RWPE1 (cell line): Measurements from ENCODE around the gene RETREG2.

Source experiments
- CTCF ChIA-PET: fragments of 350-600 bp; sonication (Branson Sonifier 250); formaldehyde crosslinking; extraction: SDS; loops from one replicate; lab custom pipeline; 2021; lab: Yijun Ruan, JAX
- POLR2A ChIA-PET: fragments of 400-600 bp; formaldehyde crosslinking; extraction: SDS; loops from one replicate; lab custom pipeline; 2020; ENCODE audit warnings: antibody characterized with exemption; ENCODE audit not compliant: low non-redundant PET; lab: Yijun Ruan, JAX
- DNase-seq: peaks from one replicate; pipeline ENCODE4 v3.0.0; 2012; ENCODE audit warnings: low spot score
- H3K27ac ChIP-seq: fragments of 450-650 bp; 2 replicates; pipeline ENCODE4 v1.5.1; 2017
- CTCF ChIP-seq: fragments of 450-650 bp; conservative IDR thresholded peaks from 2 replicates; pipeline ENCODE4 v1.5.1; 2017; ENCODE audit warnings: low read depth, mild to moderate bottlenecking

RETREG2 gene

GRCh38 chr2:219221957-219222518, 44.0 kb downstream of the RETREG2 start:
- ChIA-PET CTCF (no interaction called here), POLR2A (no interaction called here)
- peak overlapping the region; percentile 57 for H3K27ac ChIP-seq
- TF ChIP-seq CTCF: no peak
- no peak for DNase-seq

GRCh38 chr2:219223831-219224610, 45.9 kb downstream of the RETREG2 start:
- DNase-seq: no peak
- POLR2A ChIA-PET: interaction anchor here (0.8 kb wide), 1 partner anchor 48 kb away, joined by 4 read pairs; no protein-coding TSS in a partner anchor
- CTCF ChIA-PET: interaction anchor here (0.7 kb wide), 1 partner anchor 73 kb away, joined by 4 read pairs; no protein-coding TSS in a partner anchor
- no peak for TF ChIP-seq CTCF
- H3K27ac ChIP-seq: peak overlapping the region; percentile 57; the same call in 1 of the 2 replicates

GRCh38 chr2:219225350-219225749, 47.3 kb downstream of the RETREG2 start:
- POLR2A ChIA-PET: interaction anchor here (0.6 kb wide), 1 partner anchor 28 kb away, joined by 5 read pairs; no protein-coding TSS in a partner anchor
- CTCF ChIA-PET: no interaction called here
- DNase-seq: no peak
- TF ChIP-seq CTCF: no peak
- peak overlapping the region; percentile 5 for H3K27ac ChIP-seq

- H3K27ac ChIP-seq: peak overlapping the region; percentile 95
- CTCF ChIA-PET: interaction anchor here (0.7 to 1.2 kb wide), 4 partner anchors 22 to 154 kb away, joined by 3 to 7 read pairs (median 5); partner anchors contain the start of gene ZFAND2B
These were observed 50.2 kb downstream of the RETREG2 start for GRCh38 chr2:219228041-219228910.

GRCh38 chr2:219228911-219229304, 50.8 kb downstream of the RETREG2 start:
- peak overlapping the region; percentile 95 for H3K27ac ChIP-seq
- DNase-seq: no peak
- no peak for TF ChIP-seq CTCF
- ChIA-PET CTCF (interaction anchor here (1.2 kb wide), 1 partner anchor 66 kb away, joined by 7 read pairs; no protein-coding TSS in a partner anchor), POLR2A (interaction anchor here (1.1 to 1.6 kb wide), 2 partner anchors 20 to 21 kb away, joined by 3 to 7 read pairs; no protein-coding TSS in a partner anchor)

More at GRCh38 chr2:219228041-219228910, 50.2 kb downstream of the RETREG2 start:
- POLR2A ChIA-PET: interaction anchor here (1.1 to 1.6 kb wide), 2 partner anchors 20 to 21 kb away, joined by 3 to 7 read pairs; no protein-coding TSS in a partner anchor
- no peak for DNase-seq
- TF ChIP-seq CTCF: no peak
